ENCODE measurements around the gene ARHGAP28. TPM values are rescaled to one million over a fixed set of nuclear protein-coding genes. Genes with fewer than 3 reads are reported as not detected.

The ARHGAP28 gene
- total RNA-seq, 2 donors from 2014 or later = 20.3 to 22.6 TPM

GRCh38 chr18:6759579-6759978 lies 30.1 kb downstream of the ARHGAP28 start:
- TF ChIP-seq CTCF (IDR thresholded peaks at IDR 0.05) (no peak), POLR2A (IDR thresholded peaks at IDR 0.05) (no peak), POLR2AphosphoS5 (IDR thresholded peaks at IDR 0.05) (no peak)
- Histone ChIP-seq H3K27me3 (replicated peaks; ENCODE audit: insufficient read depth) (no peaks in the 10 kb centered on the region), H3K4me1 (replicated peaks) (no peaks in the 10 kb centered on the region), H3K36me3 (no peaks in the 10 kb centered on the region), H3K27ac (no peak overlapping the region), H3K9me3 (no peaks in the 10 kb centered on the region), H3K4me3 (no peak overlapping the region)
- no peak for DNase-seq (ENCODE audit: low spot score)
- WGBS = 69% methylated on average over 2 of the region's 2 CpGs
- intact Hi-C loops (cut with DNase I) = no loop called here

GRCh38 chr18:6763524-6763923 lies 34.0 kb downstream of the ARHGAP28 start:
- H3K27me3 ChIP-seq (replicated peaks; ENCODE audit: insufficient read depth) = no peaks in the 10 kb centered on the region
- 73% methylated on average over 6 of the region's 6 CpGs for WGBS
- no peak overlapping the region for H3K4me3 ChIP-seq
- intact Hi-C loops (cut with DNase I) = no loop called here
- no peak for TF ChIP-seq POLR2A (IDR thresholded peaks at IDR 0.05)
- no peak for TF ChIP-seq POLR2AphosphoS5 (IDR thresholded peaks at IDR 0.05)
- no peak for TF ChIP-seq CTCF (IDR thresholded peaks at IDR 0.05)
- no peaks in the 10 kb centered on the region for H3K4me1 ChIP-seq (replicated peaks)
- no peaks in the 10 kb centered on the region for H3K9me3 ChIP-seq
- no peak for DNase-seq (ENCODE audit: low spot score)
- H3K27ac ChIP-seq = no peak overlapping the region
- H3K36me3 ChIP-seq = no peaks in the 10 kb centered on the region

GRCh38 chr18:6764382-6764781 lies 34.9 kb downstream of the ARHGAP28 start:
- Histone ChIP-seq H3K9me3 (no peaks in the 10 kb centered on the region), H3K4me1 (replicated peaks) (no peaks in the 10 kb centered on the region), H3K27me3 (replicated peaks; ENCODE audit: insufficient read depth) (no peaks in the 10 kb centered on the region), H3K4me3 (no peak overlapping the region), H3K36me3 (no peaks in the 10 kb centered on the region), H3K27ac (no peak overlapping the region)
- TF ChIP-seq POLR2AphosphoS5 (IDR thresholded peaks at IDR 0.05) (no peak), CTCF (IDR thresholded peaks at IDR 0.05) (no peak), POLR2A (IDR thresholded peaks at IDR 0.05) (no peak)
- intact Hi-C loops (cut with DNase I) = no loop called here
- WGBS = 95% methylated on average over 3 of the region's 3 CpGs
- no peak for DNase-seq (ENCODE audit: low spot score)

GRCh38 chr18:6773777-6774176 lies 44.3 kb downstream of the ARHGAP28 start:
- Histone ChIP-seq H3K27me3 (replicated peaks; ENCODE audit: insufficient read depth) (no peaks in the 10 kb centered on the region), H3K36me3 (no peaks in the 10 kb centered on the region), H3K4me3 (no peak overlapping the region), H3K4me1 (replicated peaks) (no peaks in the 10 kb centered on the region), H3K27ac (no peak overlapping the region), H3K9me3 (no peaks in the 10 kb centered on the region)
- TF ChIP-seq POLR2A (IDR thresholded peaks at IDR 0.05) (no peak), CTCF (IDR thresholded peaks at IDR 0.05) (no peak), POLR2AphosphoS5 (IDR thresholded peaks at IDR 0.05) (no peak)
- 74% methylated on average over 2 of the region's 2 CpGs for WGBS
- intact Hi-C loops (cut with DNase I) = no loop called here
- DNase-seq (ENCODE audit: low spot score) = no peak

GRCh38 chr18:6775237-6775636 lies 45.7 kb downstream of the ARHGAP28 start:
- Histone ChIP-seq H3K4me3 (no peak overlapping the region), H3K9me3 (no peaks in the 10 kb centered on the region), H3K27ac (no peak overlapping the region), H3K36me3 (no peaks in the 10 kb centered on the region), H3K4me1 (replicated peaks) (no peaks in the 10 kb centered on the region), H3K27me3 (replicated peaks; ENCODE audit: insufficient read depth) (no peaks in the 10 kb centered on the region)
- DNase-seq (ENCODE audit: low spot score) = no peak
- 42% methylated on average over 7 of the region's 7 CpGs for WGBS
- TF ChIP-seq CTCF (IDR thresholded peaks at IDR 0.05) (no peak), POLR2AphosphoS5 (IDR thresholded peaks at IDR 0.05) (no peak), POLR2A (IDR thresholded peaks at IDR 0.05) (no peak)
- intact Hi-C loops (cut with DNase I) = no loop called here

Measured in prostate gland (tissue), 2 donors.